Nucleus accumbens (tissue), 56 donors: ENCODE data around the gene ROR1.

Source experiments
- DNase-seq, 56 donors: peaks; one replicate each; lab custom pipeline; 2025; lab: John Stamatoyannopoulos, UW

ROR1 gene

GRCh38 chr1:63875636-63876035, 101.8 kb downstream of the ROR1 start:
- no peak for DNase-seq

GRCh38 chr1:63877021-63877767, 103.4 kb downstream of the ROR1 start:
- DNase-seq = no peak

- DNase-seq = no peak
These were observed 104.0 kb downstream of the ROR1 start for GRCh38 chr1:63877816-63878215.

- no peak for DNase-seq
These were observed 105.1 kb downstream of the ROR1 start for GRCh38 chr1:63878932-63879331.

- no peak for DNase-seq
These were observed 107.2 kb downstream of the ROR1 start for GRCh38 chr1:63880958-63881576.

GRCh38 chr1:63882048-63882704, 108.4 kb downstream of the ROR1 start:
- peak in 1 of 56 donors; percentile 5 for DNase-seq

GRCh38 chr1:63883494-63884235, 109.8 kb downstream of the ROR1 start:
- no peak for DNase-seq

GRCh38 chr1:63884486-63884885, 110.7 kb downstream of the ROR1 start:
- no peak for DNase-seq

- no peak for DNase-seq
These were observed 112.1 kb downstream of the ROR1 start for GRCh38 chr1:63885899-63886298.

GRCh38 chr1:63886340-63886739, 112.5 kb downstream of the ROR1 start:
- DNase-seq = no peak

GRCh38 chr1:63887809-63888208, 114.0 kb downstream of the ROR1 start:
- DNase-seq = no peak

- no peak for DNase-seq
These were observed 115.2 kb downstream of the ROR1 start for GRCh38 chr1:63888984-63889383.

GRCh38 chr1:63890468-63890867, 116.7 kb downstream of the ROR1 start:
- no peak for DNase-seq

GRCh38 chr1:63891060-63891690, 117.4 kb downstream of the ROR1 start:
- DNase-seq = no peak

- DNase-seq = peak in 44 of 56 donors; percentile 1 to 78 (median 32)
These were observed 119.0 kb downstream of the ROR1 start for GRCh38 chr1:63892632-63893395.

- DNase-seq = no peak
These were observed 120.2 kb downstream of the ROR1 start for GRCh38 chr1:63893976-63894375.

GRCh38 chr1:63894627-63895265, 120.9 kb downstream of the ROR1 start:
- no peak for DNase-seq

- no peak for DNase-seq
These were observed 122.9 kb downstream of the ROR1 start for GRCh38 chr1:63896755-63897154.
